ENCODE results near the gene PDPN.

- TF ChIP-seq, protein P1, sequence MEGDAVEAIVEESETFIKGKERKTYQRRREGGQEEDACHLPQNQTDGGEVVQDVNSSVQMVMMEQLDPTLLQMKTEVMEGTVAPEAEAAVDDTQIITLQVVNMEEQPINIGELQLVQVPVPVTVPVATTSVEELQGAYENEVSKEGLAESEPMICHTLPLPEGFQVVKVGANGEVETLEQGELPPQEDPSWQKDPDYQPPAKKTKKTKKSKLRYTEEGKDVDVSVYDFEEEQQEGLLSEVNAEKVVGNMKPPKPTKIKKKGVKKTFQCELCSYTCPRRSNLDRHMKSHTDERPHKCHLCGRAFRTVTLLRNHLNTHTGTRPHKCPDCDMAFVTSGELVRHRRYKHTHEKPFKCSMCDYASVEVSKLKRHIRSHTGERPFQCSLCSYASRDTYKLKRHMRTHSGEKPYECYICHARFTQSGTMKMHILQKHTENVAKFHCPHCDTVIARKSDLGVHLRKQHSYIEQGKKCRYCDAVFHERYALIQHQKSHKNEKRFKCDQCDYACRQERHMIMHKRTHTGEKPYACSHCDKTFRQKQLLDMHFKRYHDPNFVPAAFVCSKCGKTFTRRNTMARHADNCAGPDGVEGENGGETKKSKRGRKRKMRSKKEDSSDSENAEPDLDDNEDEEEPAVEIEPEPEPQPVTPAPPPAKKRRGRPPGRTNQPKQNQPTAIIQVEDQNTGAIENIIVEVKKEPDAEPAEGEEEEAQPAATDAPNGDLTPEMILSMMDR (IDR thresholded peaks at IDR 0.05) = no peak
- peak in 1 of 2 donors; percentile 34 for TF ChIP-seq POLR2A (IDR thresholded peaks at IDR 0.05)
Measured at GRCh38 chr1:13583595-13583965, at the start of gene PDPN.

All from vagina (tissue), 2 donors.